ENCODE results near the gene STIM2. TPM values are rescaled to one million over a fixed set of nuclear protein-coding genes. Genes with fewer than 3 reads are reported as not detected.

Gene STIM2
- total and polyA plus RNA-seq, 2 donors (not counting 1 experiment from before 2014, with no cell fraction given) = 48.6 to 96.0 TPM

DNA sequence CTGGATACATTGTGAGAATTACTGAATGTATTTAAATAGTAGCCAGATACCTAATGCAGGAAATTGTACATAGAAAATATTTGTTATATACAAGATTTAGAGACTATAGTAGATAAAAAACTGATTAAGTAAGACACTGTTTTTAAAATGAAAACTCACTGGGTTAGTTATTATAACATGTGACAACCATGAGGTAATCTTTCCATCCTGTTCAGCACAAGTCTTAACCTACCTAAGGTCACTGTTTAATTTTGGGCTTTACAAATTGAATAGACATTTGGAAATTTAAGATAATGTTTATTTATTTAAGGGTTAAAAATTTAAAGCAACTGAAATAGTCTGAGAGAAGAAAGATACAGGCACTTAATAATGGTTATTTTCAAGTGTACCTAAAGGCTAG, 102.1 kb downstream of the STIM2 start:
- H3K4me2 ChIP-seq (replicated peaks; ENCODE audit: low read depth, low read length, poor library complexity, severe bottlenecking) = no peak overlapping the region
- peaks cover 87% of the 10 kb centered on the region for H3K79me2 ChIP-seq (ENCODE audit: control insufficient read depth, insufficient read depth, low read length)
- ChIA-PET POLR2A (no interaction called here), CTCF (no interaction called here)
- H3K9ac ChIP-seq (ENCODE audit: low read length) = no peak overlapping the region
- H3K4me3 Mint-ChIP-seq = no peak overlapping the region
- H3K27ac ChIP-seq (ENCODE audit: low read length in 2 of 2) = no peak overlapping the region
- H3K4me3 ChIP-seq (ENCODE audit: control extremely low read depth in 1 of 5, extremely low read depth in 1 of 5, insufficient read depth in 1 of 5, low read depth in 2 of 5, low read length in 4 of 5) = no peak overlapping the region
- peaks cover 4 to 10% of the 10 kb centered on the region in 2 donors for H3K4me1 ChIP-seq (ENCODE audit: control insufficient read depth in 2 of 2, insufficient read depth in 2 of 2, low read length in 2 of 2)
- peaks cover 11% of the 10 kb centered on the region for H4K20me1 ChIP-seq (ENCODE audit: control insufficient read depth, insufficient read depth, low read length, poor library complexity, severe bottlenecking)
- H3K4me1 Mint-ChIP-seq = peaks cover 51% of the 10 kb centered on the region
- no peaks in the 10 kb centered on the region for H3K9me3 Mint-ChIP-seq (ENCODE audit: insufficient read depth)
- peaks cover 0 to 25% of the 10 kb centered on the region in 2 experiments for H3K36me3 ChIP-seq (replicated peaks in 1 of 2; ENCODE audit: control extremely low read depth in 1 of 2, control insufficient read depth in 1 of 2, extremely low read depth in 1 of 2, insufficient read depth in 2 of 2, low read length in 1 of 2)
- no peak for ATAC-seq (ENCODE audit: low read depth)
- intact Hi-C loops (cut with micrococcal nuclease) = no loop called here
- TF ChIP-seq EZH2 (IDR thresholded peaks at IDR 0.05; ENCODE audit: borderline replicate concordance, insufficient read depth, low read depth, low read length, poor library complexity, severe bottlenecking) = no peak
- TF ChIP-seq, protein P1, sequence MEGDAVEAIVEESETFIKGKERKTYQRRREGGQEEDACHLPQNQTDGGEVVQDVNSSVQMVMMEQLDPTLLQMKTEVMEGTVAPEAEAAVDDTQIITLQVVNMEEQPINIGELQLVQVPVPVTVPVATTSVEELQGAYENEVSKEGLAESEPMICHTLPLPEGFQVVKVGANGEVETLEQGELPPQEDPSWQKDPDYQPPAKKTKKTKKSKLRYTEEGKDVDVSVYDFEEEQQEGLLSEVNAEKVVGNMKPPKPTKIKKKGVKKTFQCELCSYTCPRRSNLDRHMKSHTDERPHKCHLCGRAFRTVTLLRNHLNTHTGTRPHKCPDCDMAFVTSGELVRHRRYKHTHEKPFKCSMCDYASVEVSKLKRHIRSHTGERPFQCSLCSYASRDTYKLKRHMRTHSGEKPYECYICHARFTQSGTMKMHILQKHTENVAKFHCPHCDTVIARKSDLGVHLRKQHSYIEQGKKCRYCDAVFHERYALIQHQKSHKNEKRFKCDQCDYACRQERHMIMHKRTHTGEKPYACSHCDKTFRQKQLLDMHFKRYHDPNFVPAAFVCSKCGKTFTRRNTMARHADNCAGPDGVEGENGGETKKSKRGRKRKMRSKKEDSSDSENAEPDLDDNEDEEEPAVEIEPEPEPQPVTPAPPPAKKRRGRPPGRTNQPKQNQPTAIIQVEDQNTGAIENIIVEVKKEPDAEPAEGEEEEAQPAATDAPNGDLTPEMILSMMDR (IDR thresholded peaks at IDR 0.05) = no peak
- DNase-seq = no peak
- no peaks in the 10 kb centered on the region for H3K9me3 ChIP-seq (ENCODE audit: control extremely low read depth in 1 of 3, control insufficient read depth in 2 of 3, insufficient read depth in 1 of 3, low read length in 2 of 3)
- H3K27ac Mint-ChIP-seq = no peak overlapping the region
- H3K27me3 ChIP-seq (replicated peaks in 1 of 4; ENCODE audit: control extremely low read depth in 1 of 4, control insufficient read depth in 3 of 4, insufficient read depth in 4 of 4, low read length in 3 of 4) = no peaks in the 10 kb centered on the region
- H3K27me3 Mint-ChIP-seq = no peaks in the 10 kb centered on the region
- no peak overlapping the region for H2AFZ ChIP-seq (ENCODE audit: insufficient read depth, low read depth, low read length, poor library complexity, severe bottlenecking)

GRCh38 chr4:26964512-26964911, 103.9 kb downstream of the STIM2 start:
- H3K4me3 ChIP-seq (ENCODE audit: control extremely low read depth in 1 of 5, extremely low read depth in 1 of 5, insufficient read depth in 1 of 5, low read depth in 2 of 5, low read length in 4 of 5) = no peak overlapping the region
- peaks cover 4 to 10% of the 10 kb centered on the region in 2 donors for H3K4me1 ChIP-seq (ENCODE audit: control insufficient read depth in 2 of 2, insufficient read depth in 2 of 2, low read length in 2 of 2)
- H3K4me2 ChIP-seq (replicated peaks; ENCODE audit: low read depth, low read length, poor library complexity, severe bottlenecking) = peak overlapping the region; percentile 7
- ChIA-PET CTCF (interaction anchor here (1.2 kb wide), 1 partner anchor 45 kb away, joined by 3 read pairs; no protein-coding TSS in a partner anchor), POLR2A (no interaction called here)
- H3K27me3 ChIP-seq (replicated peaks in 1 of 4; ENCODE audit: control extremely low read depth in 1 of 4, control insufficient read depth in 3 of 4, insufficient read depth in 4 of 4, low read length in 3 of 4) = no peaks in the 10 kb centered on the region
- Mint-ChIP-seq H3K9me3 (ENCODE audit: insufficient read depth) (no peaks in the 10 kb centered on the region), H3K27ac (no peak overlapping the region), H3K4me1 (peaks cover 53% of the 10 kb centered on the region), H3K4me3 (no peak overlapping the region), H3K27me3 (no peaks in the 10 kb centered on the region)
- TF ChIP-seq, protein P1 (IDR thresholded peaks at IDR 0.05) = no peak
- no peak for TF ChIP-seq EZH2 (IDR thresholded peaks at IDR 0.05; ENCODE audit: borderline replicate concordance, insufficient read depth, low read depth, low read length, poor library complexity, severe bottlenecking)
- ATAC-seq (ENCODE audit: low read depth) (no peak), DNase-seq (no peak)
- no CpG with 5 or more reads among the region's 1 CpG for WGBS (ENCODE audit: insufficient coverage)
- H3K9ac ChIP-seq (ENCODE audit: low read length) = no peak overlapping the region
- H3K9me3 ChIP-seq (ENCODE audit: control extremely low read depth in 1 of 3, control insufficient read depth in 2 of 3, insufficient read depth in 1 of 3, low read length in 2 of 3) = no peaks in the 10 kb centered on the region
- peaks cover 92% of the 10 kb centered on the region for H3K79me2 ChIP-seq (ENCODE audit: control insufficient read depth, insufficient read depth, low read length)
- peaks cover under 1 to 13% of the 10 kb centered on the region in 2 experiments for H3K36me3 ChIP-seq (replicated peaks in 1 of 2; ENCODE audit: control extremely low read depth in 1 of 2, control insufficient read depth in 1 of 2, extremely low read depth in 1 of 2, insufficient read depth in 2 of 2, low read length in 1 of 2)
- H4K20me1 ChIP-seq (ENCODE audit: control insufficient read depth, insufficient read depth, low read length, poor library complexity, severe bottlenecking) = peaks cover 6% of the 10 kb centered on the region
- H3K27ac ChIP-seq (ENCODE audit: low read length in 2 of 2) = no peak overlapping the region
- H2AFZ ChIP-seq (ENCODE audit: insufficient read depth, low read depth, low read length, poor library complexity, severe bottlenecking) = no peak overlapping the region
- intact Hi-C loops (cut with micrococcal nuclease) = loop anchor here (2.0 kb wide), 2 partner anchors 14 to 16 kb away; no protein-coding TSS in a partner anchor

Measured in B cell (primary cell).